ENCODE measurements around the gene ZNF500.

DNA sequence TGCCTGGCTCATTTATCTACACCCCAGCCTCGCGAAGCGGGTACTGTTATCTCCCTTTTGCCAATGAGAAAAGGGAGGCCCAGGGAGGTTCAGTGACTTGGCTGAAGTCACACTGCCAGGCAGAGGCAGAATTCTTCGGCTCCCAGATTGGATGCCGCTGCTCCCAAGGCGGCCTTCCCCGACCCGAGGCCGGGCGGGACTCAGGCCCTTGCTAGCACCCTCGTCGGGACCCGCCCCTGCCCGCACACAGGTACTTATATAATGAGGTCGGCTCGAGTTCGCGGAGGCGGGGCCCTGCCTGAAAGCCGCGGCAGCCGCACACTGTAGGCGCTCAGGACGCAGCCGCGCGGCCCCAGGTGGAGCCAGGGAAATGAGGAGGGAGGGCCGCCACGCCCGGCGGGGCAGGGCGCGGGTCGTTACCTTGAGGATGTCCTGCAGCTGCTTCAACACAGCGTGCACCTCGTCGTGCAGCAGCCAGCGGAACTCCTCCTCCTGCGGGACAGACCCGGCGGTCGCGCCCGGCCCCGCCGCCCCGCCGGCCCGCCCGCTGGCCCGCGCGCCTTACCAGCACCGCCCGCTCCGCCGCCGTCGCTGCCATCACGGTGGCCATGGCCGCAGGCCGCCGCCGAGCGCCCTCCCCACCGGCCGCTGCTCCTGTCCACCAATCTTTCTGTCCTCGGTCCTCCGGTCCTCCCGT is 35.1 kb upstream of the ZNF500 start, which contains the start of gene ROGDI:
- TF ChIP-seq CTCF (IDR thresholded peaks at IDR 0.05) (no peak), EP300 (IDR thresholded peaks at IDR 0.05; ENCODE audit: borderline replicate concordance in 1 of 2, low read depth in 1 of 2, low read length in 1 of 2) (no peak), TAF1 (IDR thresholded peaks at IDR 0.05; ENCODE audit: borderline replicate concordance, low read depth, low read length) (no peak), REST (IDR thresholded peaks at IDR 0.05; ENCODE audit: low read depth, low read length) (no peak), POLR2AphosphoS5 (IDR thresholded peaks at IDR 0.05; ENCODE audit: low read depth, low read length) (no peak), RAD21 (IDR thresholded peaks at IDR 0.05; ENCODE audit: low read length) (no peak)

Measured in SK-N-SH (cell line).